Muscle layer of colon (tissue), 2 donors: Measurements from ENCODE around the gene USP24.

Source experiments
- H3K27ac ChIP-seq: one replicate; pipeline ENCODE4 v1.7.0; 2013; ENCODE audit warnings: low read depth, mild to moderate bottlenecking, low read length, moderate library complexity
- H3K27me3 ChIP-seq, 2 donors: one replicate each; pipeline ENCODE4 v1.7.0; 2013; ENCODE audit warnings: low read length in 2 of 2, mild to moderate bottlenecking in 2 of 2; ENCODE audit not compliant: insufficient read depth in 2 of 2, control insufficient read depth in 1 of 2
- H3K36me3 ChIP-seq: one replicate; pipeline ENCODE4 v1.7.0; 2013; ENCODE audit warnings: mild to moderate bottlenecking, low read length; ENCODE audit not compliant: insufficient read depth
- H3K4me1 ChIP-seq: one replicate; pipeline ENCODE4 v1.7.0; 2013; ENCODE audit warnings: mild to moderate bottlenecking, low read length; ENCODE audit not compliant: insufficient read depth
- H3K4me3 ChIP-seq, 2 donors: one replicate each; pipeline ENCODE4 v1.7.0; 2013; ENCODE audit warnings: low read length in 2 of 2, low read depth in 1 of 2, mild to moderate bottlenecking in 1 of 2, moderate library complexity in 1 of 2
- H3K9ac ChIP-seq: one replicate; pipeline ENCODE4 v1.7.0; 2013; ENCODE audit warnings: low read length
- H3K9me3 ChIP-seq: one replicate; pipeline ENCODE4 v1.7.0; 2013; ENCODE audit warnings: mild to moderate bottlenecking, low read length
- donor health status: abdominal sarcoma.
- donor health status: Adenocarcinoma of cecum.

USP24 gene

DNA sequence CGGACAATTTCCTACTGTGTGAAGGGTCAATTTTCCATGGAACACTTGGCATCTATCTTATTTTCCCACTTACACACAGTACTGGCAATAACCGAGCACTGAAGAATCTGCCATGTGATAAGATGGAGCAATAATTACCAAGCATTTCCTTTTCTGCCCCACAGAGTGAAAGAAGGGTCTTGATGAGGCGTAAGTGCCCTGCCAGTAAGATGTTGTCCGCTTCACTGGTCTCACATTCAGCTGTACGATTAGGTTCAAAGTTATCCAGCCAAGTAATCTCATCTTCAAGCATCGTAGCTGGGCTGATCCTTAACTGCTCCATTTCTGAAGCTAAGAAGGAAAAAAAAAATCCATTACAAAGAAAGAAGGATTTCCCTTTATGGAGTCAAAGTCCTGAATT, 108.1 kb downstream of the USP24 start:
- H3K36me3 ChIP-seq: peaks cover 58% of the 10 kb centered on the region

DNA sequence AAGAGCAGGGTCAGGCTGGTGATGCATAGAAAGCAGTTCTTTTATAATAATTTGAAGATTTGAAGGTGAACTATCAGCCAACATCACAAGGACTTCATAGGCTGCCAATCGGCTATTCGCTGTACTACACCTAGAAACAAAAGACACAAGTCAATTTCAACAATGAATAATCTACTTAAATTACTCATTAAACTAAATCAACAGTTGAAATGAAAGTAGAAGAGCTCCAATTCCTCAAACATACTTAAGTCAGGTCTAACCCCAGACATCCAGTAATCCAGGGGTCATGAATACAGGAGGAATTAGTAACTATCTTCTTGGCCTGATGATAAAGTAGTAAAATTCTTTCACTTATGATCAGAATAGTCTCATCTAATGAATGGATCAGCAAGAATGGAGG, 111.3 kb downstream of the USP24 start:
- Histone ChIP-seq H3K27ac (no peak overlapping the region), H3K27me3 (no peaks in the 10 kb centered on the region), H3K4me3 (no peak overlapping the region), H3K4me1 (no peaks in the 10 kb centered on the region), H3K36me3 (peaks cover 69% of the 10 kb centered on the region), H3K9ac (no peak overlapping the region), H3K9me3 (no peaks in the 10 kb centered on the region)

More for the DNA sequence above, 108.1 kb downstream of the USP24 start:
- H3K27me3 ChIP-seq: no peaks in the 10 kb centered on the region
- no peaks in the 10 kb centered on the region for H3K9me3 ChIP-seq
- H3K9ac ChIP-seq: no peak overlapping the region
- H3K4me3 ChIP-seq: no peak overlapping the region
- no peaks in the 10 kb centered on the region for H3K4me1 ChIP-seq
- no peak overlapping the region for H3K27ac ChIP-seq

DNA sequence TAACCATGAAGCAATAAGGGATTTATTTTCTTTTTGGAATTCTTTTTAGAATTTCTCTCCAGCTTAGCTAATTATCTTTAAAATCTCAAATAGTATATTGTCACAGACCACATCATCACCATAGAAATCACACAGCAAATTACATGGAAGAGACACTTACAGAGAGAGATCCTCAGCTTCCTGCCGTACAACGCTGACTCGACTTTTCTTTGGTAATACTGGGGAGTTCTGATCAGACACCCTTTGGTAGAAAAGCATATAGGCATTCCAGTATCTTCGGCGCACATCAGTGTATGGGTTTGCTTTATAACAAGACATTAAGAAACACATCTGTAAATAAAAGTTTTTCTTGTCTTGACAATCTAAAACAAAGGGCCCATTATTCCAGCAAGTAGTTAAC, 120.1 kb downstream of the USP24 start:
- Histone ChIP-seq H3K4me1 (no peaks in the 10 kb centered on the region), H3K27me3 (no peaks in the 10 kb centered on the region), H3K9ac (no peak overlapping the region), H3K27ac (no peak overlapping the region), H3K9me3 (no peaks in the 10 kb centered on the region), H3K4me3 (no peak overlapping the region), H3K36me3 (peaks cover 87% of the 10 kb centered on the region)

DNA sequence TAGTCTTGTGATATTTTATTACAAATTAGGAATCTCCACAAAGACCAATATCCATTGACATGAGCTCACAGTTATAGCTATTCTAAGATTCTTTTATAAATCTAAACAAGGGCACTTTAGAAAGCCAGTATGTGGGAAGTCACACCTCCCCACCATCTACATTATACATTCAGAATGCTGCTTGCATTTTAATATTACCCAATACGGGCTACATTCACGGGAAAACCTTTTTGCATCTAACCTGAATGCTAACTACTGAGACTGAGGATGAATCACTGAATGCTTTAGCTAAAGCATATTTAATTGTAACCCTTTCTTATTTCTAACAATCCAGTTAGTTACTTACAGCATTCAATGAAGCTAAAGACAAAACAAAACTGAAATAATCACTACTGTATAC, 122.7 kb downstream of the USP24 start:
- no peak overlapping the region for H3K27ac ChIP-seq
- H3K4me3 ChIP-seq: no peak overlapping the region
- H3K9ac ChIP-seq: no peak overlapping the region
- no peaks in the 10 kb centered on the region for H3K9me3 ChIP-seq
- H3K27me3 ChIP-seq: no peaks in the 10 kb centered on the region
- H3K4me1 ChIP-seq: no peaks in the 10 kb centered on the region
- peaks cover 89% of the 10 kb centered on the region for H3K36me3 ChIP-seq

DNA sequence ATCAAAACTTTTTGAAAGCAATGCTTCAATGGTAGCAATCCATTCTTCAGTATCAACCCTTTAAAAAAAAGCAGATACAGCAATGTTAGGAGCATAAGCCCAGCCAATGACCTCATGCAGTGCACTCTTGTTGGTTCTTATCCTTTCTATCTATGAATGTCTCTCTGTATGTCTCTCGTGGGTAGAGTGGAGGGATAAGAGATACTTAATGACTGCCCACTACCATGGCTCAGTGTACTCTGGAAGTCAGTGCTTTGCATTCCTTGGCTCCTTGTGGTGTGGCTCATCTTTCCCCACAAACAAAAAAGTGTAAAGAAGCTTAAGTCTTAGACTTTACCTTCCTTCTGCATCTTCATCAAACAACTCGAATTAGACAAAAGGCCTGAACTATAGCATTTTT, 125.5 kb downstream of the USP24 start:
- H3K27ac ChIP-seq: no peak overlapping the region
- H3K9ac ChIP-seq: no peak overlapping the region
- H3K4me1 ChIP-seq: no peaks in the 10 kb centered on the region
- peaks cover 89% of the 10 kb centered on the region for H3K36me3 ChIP-seq
- no peak overlapping the region for H3K4me3 ChIP-seq
- H3K9me3 ChIP-seq: no peaks in the 10 kb centered on the region
- no peaks in the 10 kb centered on the region for H3K27me3 ChIP-seq

DNA sequence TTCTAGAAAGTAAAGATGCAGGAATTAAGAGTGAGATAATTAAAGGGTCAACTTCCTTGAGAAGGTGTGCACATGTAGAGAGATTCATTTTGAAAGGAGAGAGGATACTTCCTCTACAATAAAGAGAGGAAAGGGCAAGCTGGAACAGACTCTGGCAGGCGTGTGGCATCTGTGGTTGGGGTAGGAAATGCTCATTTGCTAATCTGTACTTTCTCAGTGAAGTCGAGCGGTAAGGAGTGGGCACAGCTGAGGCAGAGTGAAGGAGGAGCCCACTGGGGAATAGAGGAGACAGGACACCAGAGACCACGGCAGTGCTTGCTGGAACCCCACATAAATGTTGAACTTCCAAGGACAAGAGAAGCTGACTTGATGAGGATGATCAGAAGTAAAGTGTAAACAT, 126.8 kb downstream of the USP24 start:
- no peak overlapping the region for H3K4me3 ChIP-seq
- no peak overlapping the region for H3K27ac ChIP-seq
- no peaks in the 10 kb centered on the region for H3K27me3 ChIP-seq
- peaks cover 87% of the 10 kb centered on the region for H3K36me3 ChIP-seq
- H3K9me3 ChIP-seq: no peaks in the 10 kb centered on the region
- H3K9ac ChIP-seq: no peak overlapping the region
- no peaks in the 10 kb centered on the region for H3K4me1 ChIP-seq

DNA sequence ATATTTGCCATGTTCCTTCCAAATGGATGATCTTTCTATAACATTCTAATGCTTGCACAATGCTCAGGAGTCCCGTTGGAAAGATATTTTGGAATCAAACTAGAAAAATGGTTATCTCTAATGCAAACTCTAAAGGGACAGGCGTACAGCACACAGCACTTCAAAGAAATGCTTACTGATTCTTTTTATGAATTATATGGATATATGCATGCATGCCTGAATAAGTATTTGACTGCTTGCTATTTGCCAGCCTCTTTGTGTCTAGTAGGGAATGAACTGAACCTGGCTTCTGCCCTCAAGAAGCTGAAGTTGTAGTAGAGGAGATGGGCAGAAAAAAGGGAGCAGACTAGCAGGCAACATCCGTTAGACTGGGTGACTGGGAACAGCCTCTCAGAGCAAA, 127.7 kb downstream of the USP24 start:
- H3K9ac ChIP-seq: no peak overlapping the region
- no peak overlapping the region for H3K27ac ChIP-seq
- peaks cover 89% of the 10 kb centered on the region for H3K36me3 ChIP-seq
- H3K4me1 ChIP-seq: no peaks in the 10 kb centered on the region
- H3K9me3 ChIP-seq: no peaks in the 10 kb centered on the region
- H3K27me3 ChIP-seq: no peaks in the 10 kb centered on the region
- no peak overlapping the region for H3K4me3 ChIP-seq

DNA sequence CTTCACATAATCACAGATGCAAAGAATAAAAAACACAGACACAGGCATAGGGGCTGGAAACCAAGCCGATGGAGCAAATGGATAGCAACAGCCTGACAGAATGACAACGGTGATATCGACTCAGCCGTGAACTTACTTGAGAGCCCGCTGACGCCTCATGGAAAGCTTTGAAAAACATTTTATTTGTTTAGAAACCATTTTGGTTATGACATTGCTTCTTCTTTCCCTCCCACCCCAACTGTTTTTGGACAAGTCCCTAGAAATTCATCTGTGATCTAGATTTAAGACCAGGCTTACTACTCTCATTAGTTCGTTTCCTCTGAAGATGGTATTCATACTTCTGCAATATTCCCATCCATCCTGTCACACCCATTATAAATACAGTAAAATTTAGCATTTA, 130.9 kb downstream of the USP24 start:
- peaks cover 90% of the 10 kb centered on the region for H3K36me3 ChIP-seq
- no peak overlapping the region for H3K27ac ChIP-seq
- H3K9ac ChIP-seq: no peak overlapping the region
- no peaks in the 10 kb centered on the region for H3K27me3 ChIP-seq
- no peak overlapping the region for H3K4me3 ChIP-seq
- H3K4me1 ChIP-seq: no peaks in the 10 kb centered on the region
- no peaks in the 10 kb centered on the region for H3K9me3 ChIP-seq

DNA sequence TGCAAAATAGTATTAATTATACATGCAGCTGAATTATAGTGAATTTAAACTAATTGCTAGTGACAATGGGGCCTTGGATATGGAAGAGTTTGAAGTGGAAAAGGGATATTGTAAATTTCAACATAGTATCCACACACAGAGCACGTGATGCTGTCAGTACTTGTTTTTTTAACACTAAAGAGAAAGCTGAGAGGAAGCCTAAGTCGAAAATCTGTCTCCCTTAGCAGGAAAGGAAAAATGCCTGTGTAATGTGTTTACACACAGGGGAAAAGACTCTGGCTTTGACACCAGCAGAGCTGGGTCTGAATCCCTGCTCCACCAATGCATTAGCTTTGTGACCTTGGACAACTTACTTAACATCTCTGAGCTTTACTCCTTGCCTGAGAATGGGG, 133.3 kb downstream of the USP24 start:
- no peaks in the 10 kb centered on the region for H3K9me3 ChIP-seq
- H3K9ac ChIP-seq: no peak overlapping the region
- H3K36me3 ChIP-seq: peaks cover 91% of the 10 kb centered on the region
- H3K4me1 ChIP-seq: no peaks in the 10 kb centered on the region
- no peak overlapping the region for H3K4me3 ChIP-seq
- H3K27ac ChIP-seq: no peak overlapping the region
- H3K27me3 ChIP-seq: no peaks in the 10 kb centered on the region

DNA sequence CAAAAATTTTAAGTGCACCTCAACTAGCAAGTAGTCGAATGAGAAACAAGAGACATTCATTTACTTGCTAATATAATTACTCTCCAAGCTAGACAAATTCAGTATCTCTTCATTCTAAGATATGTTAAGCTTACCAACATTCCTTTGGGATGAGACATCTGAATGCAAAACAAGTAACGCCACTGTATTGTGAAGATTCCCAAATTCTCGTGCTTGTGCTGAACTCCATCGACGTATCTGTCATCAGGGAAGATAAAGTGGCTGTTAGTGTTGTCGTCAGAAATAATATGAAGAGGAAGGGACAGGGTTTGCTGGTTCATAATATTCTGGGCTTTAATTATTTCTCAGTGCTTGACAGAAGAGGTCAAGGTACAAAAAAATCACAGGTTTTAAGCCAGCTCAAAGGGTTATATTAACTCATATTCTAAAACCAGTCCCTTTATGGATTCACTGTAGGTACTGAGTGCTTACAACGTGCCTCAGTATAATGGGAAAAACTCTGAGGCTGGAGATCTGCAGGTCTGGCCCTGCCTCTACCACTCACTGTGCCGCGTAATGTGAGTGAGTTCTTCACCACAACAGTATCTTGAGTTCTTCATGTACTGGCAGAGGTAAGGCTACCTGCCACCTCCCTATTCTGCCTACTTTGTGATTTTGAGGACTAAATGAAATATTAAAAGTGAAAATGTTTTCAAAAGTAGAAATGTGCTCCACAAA, 133.8 kb downstream of the USP24 start:
- H3K4me3 ChIP-seq: no peak overlapping the region
- no peaks in the 10 kb centered on the region for H3K27me3 ChIP-seq
- no peaks in the 10 kb centered on the region for H3K4me1 ChIP-seq
- H3K9ac ChIP-seq: no peak overlapping the region
- no peaks in the 10 kb centered on the region for H3K9me3 ChIP-seq
- H3K27ac ChIP-seq: no peak overlapping the region
- H3K36me3 ChIP-seq: peaks cover 93% of the 10 kb centered on the region

DNA sequence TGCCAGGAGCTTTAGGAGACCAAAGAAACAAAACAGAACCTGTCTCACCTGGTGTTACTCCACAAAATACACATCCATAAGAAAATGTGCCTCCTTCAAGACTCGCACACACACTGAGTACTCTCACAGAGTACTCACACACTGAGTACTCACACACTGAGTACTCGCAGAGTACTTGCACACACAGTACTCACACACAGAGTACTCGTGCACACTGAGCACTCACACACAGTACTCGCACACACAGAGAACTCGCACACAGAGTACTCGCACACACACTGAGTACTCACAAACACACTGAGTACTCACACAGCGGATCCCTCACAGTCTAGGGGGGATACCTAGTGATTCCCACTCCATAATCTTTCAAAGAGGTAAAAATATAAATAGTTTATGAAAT, 135.5 kb downstream of the USP24 start:
- Histone ChIP-seq H3K27me3 (no peaks in the 10 kb centered on the region), H3K4me1 (no peaks in the 10 kb centered on the region), H3K4me3 (no peak overlapping the region), H3K9me3 (no peaks in the 10 kb centered on the region), H3K9ac (no peak overlapping the region), H3K27ac (no peak overlapping the region), H3K36me3 (peaks cover 85% of the 10 kb centered on the region)

DNA sequence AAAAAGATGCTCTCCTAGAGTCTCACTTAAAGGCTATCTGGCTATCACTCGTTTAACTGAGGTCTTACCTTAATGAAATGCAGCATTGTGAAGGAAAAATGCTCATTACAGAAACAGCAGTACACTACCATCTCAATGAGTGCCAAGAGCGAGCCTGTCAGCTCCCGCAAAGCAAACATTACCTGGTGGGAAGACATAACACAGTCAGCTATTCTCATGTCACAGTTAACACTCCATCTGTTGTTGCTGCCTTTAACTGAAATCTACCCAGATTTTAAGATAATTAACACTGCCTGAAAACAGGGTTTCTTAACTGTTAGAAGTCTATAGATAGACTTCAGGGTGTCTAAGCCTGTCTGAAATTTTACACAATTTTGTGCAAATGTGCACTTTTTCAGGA, 136.7 kb downstream of the USP24 start:
- Histone ChIP-seq H3K9ac (no peak overlapping the region), H3K36me3 (peaks cover 82% of the 10 kb centered on the region), H3K9me3 (no peaks in the 10 kb centered on the region), H3K4me1 (no peaks in the 10 kb centered on the region), H3K27ac (no peak overlapping the region), H3K4me3 (no peak overlapping the region), H3K27me3 (no peaks in the 10 kb centered on the region)
